Heart left ventricle (tissue), 16 donors: ENCODE data around the gene SCN8A. TPM values are rescaled to one million over a fixed set of nuclear protein-coding genes. Genes with fewer than 3 reads are reported as not detected.

Source experiments
- ATAC-seq, 4 donors: fragments of 200-7000 bp; cut with Tn5 transposase; one replicate each; pipeline ENCODE4 v1.9.1; 2020 to 2022; ENCODE audit warnings: moderate library complexity in 4 of 4, mild to moderate bottlenecking in 3 of 4, moderate number of reproducible peaks in 1 of 4
- DNase-seq, 5 donors: peaks; one replicate each; pipeline ENCODE4 v3.0.0-alpha.2; 2020
- H3K27ac ChIP-seq, 12 donors: fragments of 200-600 bp; sonication (generic) in 4 of 12; one replicate each; pipeline versions ENCODE4 v1.5.0 to v1.8.0; 2016 to 2022; ENCODE audit warnings: mild to moderate bottlenecking in 2 of 12
- H3K27me3 ChIP-seq, 9 donors: fragments of 200-600 bp; sonication (generic) in 2 of 9; one replicate each; pipeline versions ENCODE4 v1.5.1 to v1.8.0; 2016 to 2022; ENCODE audit warnings: mild to moderate bottlenecking in 3 of 9
- H3K36me3 ChIP-seq, 9 donors: fragments of 200-600 bp; sonication (generic) in 2 of 9; one replicate each; pipeline versions ENCODE4 v1.5.0 to v1.8.0; 2018 to 2022; ENCODE audit warnings: mild to moderate bottlenecking in 2 of 9
- H3K4me1 ChIP-seq, 12 donors: fragments of 200-600 bp; sonication (generic) in 4 of 12; one replicate each; pipeline versions ENCODE4 v1.5.0 to v1.8.0; 2016 to 2022; ENCODE audit warnings: mild to moderate bottlenecking in 3 of 12
- H3K4me3 ChIP-seq, 12 donors: fragments of 200-600 bp; sonication (generic) in 4 of 12; one replicate each; pipeline versions ENCODE4 v1.5.0 to v1.8.0; 2017 to 2022; ENCODE audit warnings: mild to moderate bottlenecking in 9 of 12, moderate library complexity in 4 of 12
- H3K9me3 ChIP-seq, 12 donors: fragments of 200-600 bp; sonication (generic) in 4 of 12; one replicate each; pipeline versions ENCODE4 v1.5.0 to v1.8.0; 2016 to 2022; ENCODE audit warnings: mild to moderate bottlenecking in 1 of 12
- POLR2A ChIP-seq, 2 donors: fragments of 450-650 bp; IDR thresholded peaks; one replicate each; pipeline ENCODE4 v1.6.1; 2017; ENCODE audit warnings: antibody characterized with exemption in 2 of 2, mild to moderate bottlenecking in 2 of 2, moderate library complexity in 2 of 2
- WGBS, 4 donors: extraction: QIAGEN DNeasy Blood & Tissue Kit in 2 of 4; methylation state at CpG; one replicate each; pipeline versions ENCODE4 v1.1.5 to v1.1.7; 2013 to 2018; 5-methylcytosine and 5-hydroxymethylcytosine counted together
- intact Hi-C, 10 donors: fragments of 100-400 bp; cut with DNase I; formaldehyde crosslinking; loops; one replicate each; pipeline versions ENCODE4 v1.11.1 to v1.14.2; 2022
- polyA plus RNA-seq, 2 donors: library from polyadenylated mRNA; stranded (reverse); fragments of 200-250 nt; gene quantifications; one replicate each; pipeline ENCODE4 v1.2.3, GENCODE V29; 2013
- total RNA-seq, 9 donors: library from RNA; depleted of rRNA in 2 of 9; stranded (reverse); fragments of >200 nt in 2 of 9; fragmentation: NEBNext Ultra II Directional in 3 of 9; extraction: Animal tissue kit (Norgen Biotek cat#: 25700) in 3 of 9; gene quantifications; one replicate each; pipeline versions ENCODE4 v1.1.0 to v1.2.4, GENCODE V29; 2016 to 2023
- TF ChIP-seq, protein P1 (sequence below), 12 donors: fragments of 200-600 bp; sonication (generic) in 4 of 12; IDR thresholded peaks; one replicate each; pipeline versions ENCODE4 v1.5.0 to v1.8.0; 2018 to 2022; ENCODE audit warnings: antibody characterized with exemption in 12 of 12, mild to moderate bottlenecking in 5 of 12
- donor health status: ischemic (EF 13 %, LVEDD 7.1; RV severe dilation, severe dysfunction).
- donor health status: healthy with polysubstance abuse.
- donor health status: DM: no; HTN: yes; CAD: no.
- donor health status: DM: no; HTN: no; CAD: no.
- donor health status: ischemic (EF 25% LVEDD 6.9; RV normal size, moderate dysfunction).
- donor health status: ischemic (EF 25% LVEDD 5.7; RV mildly dilated, moderate dysfunction).
- donor health status: healthy.
- donor health status: DM: yes; HTN: yes; CAD: no.
- donor health status: ischemic (EF 35%, LVEDD 5.7; RV mildly dilated, moderate dysfunction).
- donor health status: nonischemic (EF 11% LVEDD 7.7; RV severe dilation, severe dysfunction).
- donor health status: DM: yes; HTN: yes; CAD: no.
- donor health status: PGD.
- donor health status: ischemic (EF 29% LVEDD 5.4; RV normal size, mild dysfunction).
- donor health status: nonischemic (EF 23%, LVEDD 6.1; RV moderate dilation, normal function).

Gene SCN8A
- total and polyA plus RNA-seq, 11 donors, result 0.17 to 0.97 (median 0.32) TPM

DNA sequence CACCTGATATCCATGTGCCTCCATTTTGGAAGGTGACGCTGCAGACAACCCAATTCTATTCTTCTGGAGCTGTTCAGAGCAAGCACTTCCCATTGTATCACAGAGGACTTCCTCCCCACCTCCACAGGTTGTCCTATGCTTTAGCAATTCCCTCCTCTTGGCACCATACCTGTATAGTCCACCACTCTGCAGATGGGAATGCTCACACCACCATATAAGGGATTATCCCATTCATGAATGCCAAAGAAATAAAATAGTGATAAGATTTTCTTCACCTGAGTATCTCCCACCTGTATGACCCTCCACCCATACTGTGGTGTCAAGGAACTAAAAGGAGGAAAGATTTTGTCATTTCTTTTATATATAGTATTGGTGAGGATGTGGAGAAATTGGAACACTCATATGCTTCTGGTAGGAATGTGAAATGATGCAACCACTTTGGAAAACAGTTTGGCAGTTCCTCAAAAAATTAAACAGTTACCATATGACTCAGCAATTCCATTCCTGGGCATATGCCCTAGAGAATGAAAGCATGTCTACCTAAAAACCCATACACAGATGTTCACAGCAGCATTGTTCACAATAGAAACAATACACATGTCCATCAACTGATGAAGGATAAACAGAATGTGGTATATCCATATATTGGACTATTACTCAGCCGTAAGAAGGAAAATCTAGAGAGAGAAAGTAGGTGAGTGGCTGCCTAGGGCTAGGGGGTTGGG lies 182.3 kb downstream of the SCN8A start:
- no peaks in the 10 kb centered on the region for H3K36me3 ChIP-seq
- H3K4me1 ChIP-seq, result no peaks in the 10 kb centered on the region
- no peak for TF ChIP-seq POLR2A (IDR thresholded peaks at IDR 0.05)
- TF ChIP-seq, protein P1, sequence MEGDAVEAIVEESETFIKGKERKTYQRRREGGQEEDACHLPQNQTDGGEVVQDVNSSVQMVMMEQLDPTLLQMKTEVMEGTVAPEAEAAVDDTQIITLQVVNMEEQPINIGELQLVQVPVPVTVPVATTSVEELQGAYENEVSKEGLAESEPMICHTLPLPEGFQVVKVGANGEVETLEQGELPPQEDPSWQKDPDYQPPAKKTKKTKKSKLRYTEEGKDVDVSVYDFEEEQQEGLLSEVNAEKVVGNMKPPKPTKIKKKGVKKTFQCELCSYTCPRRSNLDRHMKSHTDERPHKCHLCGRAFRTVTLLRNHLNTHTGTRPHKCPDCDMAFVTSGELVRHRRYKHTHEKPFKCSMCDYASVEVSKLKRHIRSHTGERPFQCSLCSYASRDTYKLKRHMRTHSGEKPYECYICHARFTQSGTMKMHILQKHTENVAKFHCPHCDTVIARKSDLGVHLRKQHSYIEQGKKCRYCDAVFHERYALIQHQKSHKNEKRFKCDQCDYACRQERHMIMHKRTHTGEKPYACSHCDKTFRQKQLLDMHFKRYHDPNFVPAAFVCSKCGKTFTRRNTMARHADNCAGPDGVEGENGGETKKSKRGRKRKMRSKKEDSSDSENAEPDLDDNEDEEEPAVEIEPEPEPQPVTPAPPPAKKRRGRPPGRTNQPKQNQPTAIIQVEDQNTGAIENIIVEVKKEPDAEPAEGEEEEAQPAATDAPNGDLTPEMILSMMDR (IDR thresholded peaks at IDR 0.05), result no peak
- no peak overlapping the region for H3K4me3 ChIP-seq
- no peak for DNase-seq
- H3K27me3 ChIP-seq, result no peaks in the 10 kb centered on the region
- intact Hi-C loops, result no loop called here
- ATAC-seq, result no peak
- no peak overlapping the region for H3K27ac ChIP-seq
- 90 to 99% (median 97%) methylated on average over 2 of the region's 2 CpGs for WGBS, 4 donors
- H3K9me3 ChIP-seq, result no peaks in the 10 kb centered on the region

GRCh38 chr12:51774933-51775332 lies 183.9 kb downstream of the SCN8A start:
- no peak for TF ChIP-seq POLR2A (IDR thresholded peaks at IDR 0.05)
- TF ChIP-seq, protein P1 (IDR thresholded peaks at IDR 0.05), result no peak
- Histone ChIP-seq H3K27ac (no peak overlapping the region), H3K9me3 (no peaks in the 10 kb centered on the region), H3K4me3 (no peak overlapping the region), H3K36me3 (no peaks in the 10 kb centered on the region), H3K4me1 (no peaks in the 10 kb centered on the region), H3K27me3 (no peaks in the 10 kb centered on the region)
- intact Hi-C loops, result no loop called here
- 67 to 80% (median 76%) methylated on average over 2 of the region's 2 CpGs for WGBS, 4 donors
- no peak for DNase-seq
- no peak for ATAC-seq

DNA sequence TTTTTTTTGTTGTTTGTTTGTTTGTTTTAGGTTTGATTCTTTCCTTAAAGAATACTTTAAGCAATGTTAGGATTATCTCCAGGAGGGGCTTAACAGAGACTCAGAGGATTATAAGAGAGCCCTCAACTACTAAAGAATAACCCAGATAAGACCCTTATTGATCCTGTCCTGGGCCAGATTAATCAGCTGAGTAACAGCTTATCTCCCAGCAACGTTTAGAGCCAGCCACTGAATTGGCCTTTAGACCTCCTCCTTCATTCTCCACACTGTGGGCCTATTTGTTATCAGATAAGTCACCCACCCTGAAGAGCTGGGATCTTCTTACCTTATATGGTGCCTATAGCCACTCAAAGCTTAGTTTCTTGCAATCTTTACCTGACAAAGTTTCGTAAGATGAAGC lies 186.4 kb downstream of the SCN8A start:
- DNase-seq, result no peak
- H3K27ac ChIP-seq, result no peak overlapping the region
- H3K4me3 ChIP-seq, result no peak overlapping the region
- TF ChIP-seq, protein P1 (IDR thresholded peaks at IDR 0.05), result no peak
- TF ChIP-seq POLR2A (IDR thresholded peaks at IDR 0.05), result no peak
- 48 to 53% (median 53%) methylated on average over 2 of the region's 2 CpGs for WGBS, 4 donors
- no peaks in the 10 kb centered on the region for H3K36me3 ChIP-seq
- ATAC-seq, result no peak
- intact Hi-C loops, result no loop called here
- H3K9me3 ChIP-seq, result no peaks in the 10 kb centered on the region
- no peaks in the 10 kb centered on the region for H3K27me3 ChIP-seq
- no peaks in the 10 kb centered on the region for H3K4me1 ChIP-seq

DNA sequence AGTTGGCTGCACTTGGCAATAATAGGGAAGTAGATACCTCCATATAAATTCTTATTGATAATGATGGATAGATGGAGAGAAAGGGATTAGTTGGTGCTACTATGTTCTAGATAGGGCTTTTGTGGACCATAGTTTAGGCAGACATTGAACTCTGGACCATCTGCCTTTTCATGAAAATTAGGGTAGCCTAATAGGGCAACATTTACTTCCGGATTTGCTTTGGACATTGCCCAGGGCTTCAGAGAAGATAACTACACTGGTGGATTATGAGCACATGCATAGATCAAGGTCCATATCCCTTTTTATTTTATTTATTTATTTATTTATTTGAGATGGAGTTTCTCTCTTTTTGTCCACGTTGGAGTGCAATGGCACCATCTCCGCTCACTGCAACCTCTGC lies 186.9 kb downstream of the SCN8A start:
- intact Hi-C loops, result no loop called here
- ATAC-seq, result no peak
- Histone ChIP-seq H3K4me1 (no peaks in the 10 kb centered on the region), H3K4me3 (no peak overlapping the region), H3K27ac (no peak overlapping the region), H3K9me3 (no peaks in the 10 kb centered on the region), H3K27me3 (no peaks in the 10 kb centered on the region), H3K36me3 (no peaks in the 10 kb centered on the region)
- no peak for DNase-seq
- TF ChIP-seq, protein P1 (IDR thresholded peaks at IDR 0.05), result no peak
- TF ChIP-seq POLR2A (IDR thresholded peaks at IDR 0.05), result no peak
- 94 to 95% (median 94%) methylated on average over 3 of the region's 3 CpGs for WGBS, 4 donors
